Caco-2 (cell line): ENCODE data around the gene PLXNA3. TPM values are rescaled to one million over a fixed set of nuclear protein-coding genes. Genes with fewer than 3 reads are reported as not detected.
"Not testable (repeated sequence)": the region's sequence is repeated elsewhere in the genome, so short reads cannot be mapped to it uniquely, and the experiment has no call there.

Experiments
- BruUV-seq: library from RNA; stranded (reverse); fragments of 400-500 nt; replicated peaks from 2 replicates; lab custom pipeline; 2021; lab: Mats Ljungman, UMichigan
- CTCF ChIA-PET: fragments of 300-600 bp; sonication (Branson Sonifier 250); formaldehyde crosslinking; loops from one replicate; lab custom pipeline; 2022; ENCODE audit warnings: antibody characterized with exemption; lab: Charles Lee
- POLR2A ChIA-PET: fragments of 300-600 bp; sonication (Branson Sonifier 250); formaldehyde crosslinking; loops from one replicate; lab custom pipeline; 2022; ENCODE audit warnings: antibody characterized with exemption; lab: Charles Lee
- DNase-seq, 2 experiments: peaks; one replicate each; pipeline versions ENCODE4 v3.0.0 to v3.0.0-alpha.2; 2020 to 2022
- H3K27me3 ChIP-seq: replicated peaks from 2 replicates; pipeline ENCODE4 v1.6.0; 2011; ENCODE audit warnings: low read length; ENCODE audit not compliant: control insufficient read depth, insufficient read depth
- H3K36me3 ChIP-seq: 2 replicates; pipeline ENCODE4 v1.5.1; 2011; ENCODE audit warnings: low read length; ENCODE audit not compliant: control insufficient read depth, insufficient read depth
- H3K4me1 ChIP-seq: fragments of 250-450 bp; sonication (Bioruptor Pico); 2 replicates; pipeline ENCODE4 v1.5.1; 2020; ENCODE audit warnings: mild to moderate bottlenecking
- H3K4me3 ChIP-seq: 2 replicates; pipeline ENCODE4 v1.5.1; 2011; ENCODE audit warnings: low read depth, mild to moderate bottlenecking, control low read depth, low read length
- H3K9me3 ChIP-seq: fragments of 250-450 bp; sonication (Bioruptor Pico); 2 replicates; pipeline ENCODE4 v1.5.1; 2020; ENCODE audit warnings: mild to moderate bottlenecking, moderate library complexity
- H3K27ac Mint-ChIP-seq: one replicate; pipeline ENCODE4 v1.8.0; 2022; ENCODE audit warnings: mixed read lengths; ENCODE audit not compliant: unreplicated experiment
- H3K27me3 Mint-ChIP-seq: one replicate; pipeline ENCODE4 v1.8.0; 2022; ENCODE audit warnings: mixed read lengths; ENCODE audit not compliant: insufficient read depth, unreplicated experiment
- H3K36me3 Mint-ChIP-seq: one replicate; pipeline ENCODE4 v1.8.0; 2022; ENCODE audit warnings: mild to moderate bottlenecking, mixed read lengths; ENCODE audit not compliant: insufficient read depth, unreplicated experiment
- H3K4me1 Mint-ChIP-seq: one replicate; pipeline ENCODE4 v1.8.0; 2022; ENCODE audit warnings: low read depth, mixed read lengths; ENCODE audit not compliant: unreplicated experiment
- H3K4me3 Mint-ChIP-seq: one replicate; pipeline ENCODE4 v1.8.0; 2022; ENCODE audit warnings: mild to moderate bottlenecking, moderate library complexity, mixed read lengths; ENCODE audit not compliant: unreplicated experiment
- H3K9me3 Mint-ChIP-seq: one replicate; pipeline ENCODE4 v1.8.0; 2022; ENCODE audit warnings: mixed read lengths; ENCODE audit not compliant: unreplicated experiment
- CTCF ChIP-seq, 2 experiments: fragments of 200-600 bp in 1 of 2; IDR thresholded peaks; 1 replicate in 1 of 2; 2 replicates in 1 of 2; pipeline versions ENCODE4 v1.5.1 to v1.8.0; 2011 to 2022; ENCODE audit warnings: antibody characterized with exemption in 1 of 2, control low read depth in 1 of 2, inconsistent platforms in 1 of 2, low read depth in 1 of 2, low read length in 1 of 2, mild to moderate bottlenecking in 1 of 2, moderate library complexity in 1 of 2; ENCODE audit not compliant: insufficient read depth in 1 of 2, severe bottlenecking in 1 of 2, unreplicated experiment in 1 of 2
- intact Hi-C: fragments of 100-400 bp; cut with micrococcal nuclease; formaldehyde crosslinking; loops from one replicate; pipeline ENCODE4 v1.10.0; 2022; ENCODE audit not compliant: unreplicated experiment
- total RNA-seq: library from RNA; stranded (reverse); gene quantifications from 2 replicates; pipeline ENCODE4 v1.2.3, GENCODE V29; 2022

PLXNA3 gene
- total RNA-seq, 1 experiment from 2014 or later = 58.4 TPM

- H3K9me3 ChIP-seq, BruUV-seq, H3K4me1 ChIP-seq, H3K36me3 Mint-ChIP-seq, DNase-seq, H3K36me3 ChIP-seq, H3K4me1 Mint-ChIP-seq, CTCF ChIA-PET, H3K9me3 Mint-ChIP-seq, intact Hi-C loops, H3K27me3 ChIP-seq, POLR2A ChIA-PET, H3K4me3 ChIP-seq, H3K27ac Mint-ChIP-seq, H3K4me3 Mint-ChIP-seq, H3K27me3 Mint-ChIP-seq: not testable (repeated sequence)
These were observed 43.3 kb downstream of the PLXNA3 start for GRCh38 chrX:154501423-154501822.

DNA sequence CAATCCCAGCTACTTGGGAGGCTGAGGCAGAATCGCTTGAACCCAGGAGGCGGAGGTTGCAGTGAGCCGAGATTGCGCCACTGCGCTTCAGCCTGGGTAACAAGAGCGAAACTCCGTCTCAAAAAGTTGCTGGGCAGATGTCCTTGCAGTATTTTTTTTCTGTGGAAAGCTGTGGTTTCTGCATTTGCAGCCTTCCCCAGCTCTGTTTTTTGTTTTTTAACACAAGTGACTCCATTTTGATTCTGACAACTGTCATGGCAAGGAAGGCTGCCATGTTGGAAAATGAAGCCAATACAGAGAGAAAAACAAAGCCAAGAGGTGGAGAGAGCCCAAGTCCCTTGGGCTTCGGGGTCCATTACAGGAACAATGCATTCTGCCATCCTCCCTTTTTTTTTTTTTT is 44.0 kb downstream of the PLXNA3 start:
- no peak for DNase-seq
- POLR2A ChIA-PET = no interaction called here
- Mint-ChIP-seq H3K36me3 (no peaks in the 10 kb centered on the region), H3K4me3 (no peak overlapping the region), H3K9me3 (no peaks in the 10 kb centered on the region), H3K27ac (no peak overlapping the region), H3K4me1 (no peaks in the 10 kb centered on the region), H3K27me3 (no peaks in the 10 kb centered on the region)
- BruUV-seq = no TSS peak
- H3K27me3 ChIP-seq = no peaks in the 10 kb centered on the region
- H3K4me1 ChIP-seq = no peaks in the 10 kb centered on the region
- H3K36me3 ChIP-seq = no peaks in the 10 kb centered on the region
- TF ChIP-seq CTCF (IDR thresholded peaks at IDR 0.05; ENCODE audit: insufficient read depth in 1 of 2, low read depth in 1 of 2, low read length in 1 of 2, severe bottlenecking in 1 of 2, unreplicated experiment in 1 of 2) = no peak
- intact Hi-C loops = no loop called here
- no peaks in the 10 kb centered on the region for H3K9me3 ChIP-seq
- CTCF ChIA-PET = interaction anchor here (0.7 kb wide), 1 partner anchor 120 kb away, joined by 3 read pairs; no protein-coding TSS in a partner anchor
- H3K4me3 ChIP-seq = no peak overlapping the region

- Mint-ChIP-seq H3K27me3 (no peaks in the 10 kb centered on the region), H3K4me1 (no peaks in the 10 kb centered on the region), H3K36me3 (no peaks in the 10 kb centered on the region), H3K27ac (no peak overlapping the region), H3K4me3 (no peak overlapping the region), H3K9me3 (no peaks in the 10 kb centered on the region)
- intact Hi-C loops = no loop called here
- H3K4me1 ChIP-seq = no peaks in the 10 kb centered on the region
- no peaks in the 10 kb centered on the region for H3K36me3 ChIP-seq
- TF ChIP-seq CTCF (IDR thresholded peaks at IDR 0.05; ENCODE audit: insufficient read depth in 1 of 2, low read depth in 1 of 2, low read length in 1 of 2, severe bottlenecking in 1 of 2, unreplicated experiment in 1 of 2) = no peak
- no TSS peak for BruUV-seq
- DNase-seq = no peak
- ChIA-PET CTCF (no interaction called here), POLR2A (no interaction called here)
- H3K9me3 ChIP-seq = no peaks in the 10 kb centered on the region
- no peak overlapping the region for H3K4me3 ChIP-seq
- no peaks in the 10 kb centered on the region for H3K27me3 ChIP-seq
These were observed 44.9 kb downstream of the PLXNA3 start for GRCh38 chrX:154502989-154503388.

DNA sequence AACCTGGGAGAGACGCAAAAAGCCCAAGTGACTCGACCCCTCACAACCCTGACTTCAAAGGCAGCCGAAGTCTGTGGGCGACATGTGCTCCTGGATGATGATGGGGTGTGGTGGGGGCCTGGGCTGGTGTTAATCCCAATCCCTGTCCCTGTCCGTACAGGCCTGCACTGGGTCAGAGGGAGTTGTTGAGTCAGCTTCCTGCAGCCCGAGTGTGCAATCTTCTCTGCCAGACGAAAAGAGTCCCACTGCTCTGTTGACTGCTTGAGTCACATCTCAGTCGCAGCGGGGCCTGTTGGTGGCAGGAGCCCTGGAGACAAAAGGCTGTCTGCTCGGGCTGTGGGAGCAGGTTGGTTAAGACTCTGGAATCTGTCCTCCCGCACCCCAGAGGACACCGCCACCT is 47.7 kb downstream of the PLXNA3 start:
- no peaks in the 10 kb centered on the region for H3K4me1 Mint-ChIP-seq
- H3K27me3 Mint-ChIP-seq = no peaks in the 10 kb centered on the region
- CTCF ChIA-PET = no interaction called here
- no peaks in the 10 kb centered on the region for H3K36me3 Mint-ChIP-seq
- no peak for TF ChIP-seq CTCF (IDR thresholded peaks at IDR 0.05; ENCODE audit: insufficient read depth in 1 of 2, low read depth in 1 of 2, low read length in 1 of 2, severe bottlenecking in 1 of 2, unreplicated experiment in 1 of 2)
- POLR2A ChIA-PET = no interaction called here
- H3K9me3 Mint-ChIP-seq = no peaks in the 10 kb centered on the region
- no peaks in the 10 kb centered on the region for H3K9me3 ChIP-seq
- intact Hi-C loops = no loop called here
- no peaks in the 10 kb centered on the region for H3K36me3 ChIP-seq
- H3K27ac Mint-ChIP-seq = no peak overlapping the region
- no peaks in the 10 kb centered on the region for H3K4me1 ChIP-seq
- BruUV-seq = no TSS peak
- DNase-seq = no peak
- H3K27me3 ChIP-seq = no peaks in the 10 kb centered on the region
- no peak overlapping the region for H3K4me3 Mint-ChIP-seq
- H3K4me3 ChIP-seq = no peak overlapping the region
